Glomerular visceral epithelial cell (primary cell): Measurements from ENCODE around the gene GAL3ST2.
"Not testable (repeated sequence)": the region's sequence is repeated elsewhere in the genome, so short reads cannot be mapped to it uniquely, and the experiment has no call there.

Experiments used
- DNase-seq: peaks from one replicate; pipeline ENCODE4 v3.0.0-alpha.2; 2016; ENCODE audit errors: extremely low spot score

Gene GAL3ST2

GRCh38 chr2:241795021-241795999 lies 18.7 kb downstream of the GAL3ST2 start:
- DNase-seq = no peak

GRCh38 chr2:241796209-241796608 lies 19.6 kb downstream of the GAL3ST2 start:
- DNase-seq = no peak

- no peak for DNase-seq
Observed at GRCh38 chr2:241796610-241797138, 20.1 kb downstream of the GAL3ST2 start.

GRCh38 chr2:241797441-241798080 lies 20.9 kb downstream of the GAL3ST2 start:
- DNase-seq = no peak

GRCh38 chr2:241798081-241798630 lies 21.5 kb downstream of the GAL3ST2 start:
- no peak for DNase-seq

GRCh38 chr2:241798631-241799521 lies 22.3 kb downstream of the GAL3ST2 start:
- DNase-seq = no peak

- no peak for DNase-seq
Observed at GRCh38 chr2:241799522-241800197, 23.0 kb downstream of the GAL3ST2 start.

GRCh38 chr2:241800198-241800903 lies 23.7 kb downstream of the GAL3ST2 start:
- DNase-seq = not testable (repeated sequence)

- DNase-seq = no peak
Observed at GRCh38 chr2:241801611-241802420, 25.2 kb downstream of the GAL3ST2 start.

- DNase-seq = no peak
Observed at GRCh38 chr2:241802421-241803318, 26.0 kb downstream of the GAL3ST2 start.

- peak; percentile 43 for DNase-seq
Observed at GRCh38 chr2:241803387-241804325, 27.0 kb downstream of the GAL3ST2 start.

- DNase-seq = peak; percentile 25
Observed at GRCh38 chr2:241804326-241805229, 28.0 kb downstream of the GAL3ST2 start.

GRCh38 chr2:241806217-241806616 lies 29.6 kb downstream of the GAL3ST2 start:
- DNase-seq = not testable (repeated sequence)

GRCh38 chr2:241808051-241808720 lies 31.6 kb downstream of the GAL3ST2 start:
- DNase-seq = no peak

GRCh38 chr2:241808721-241809382 lies 32.2 kb downstream of the GAL3ST2 start, which contains the start of gene NEU4:
Gene NEU4, plus strand, starts transcription at chr2:241809193. Its CDS starts 5,292 bp downstream, at chr2:241814485.
- DNase-seq = no peak
